Calu3 (cell line): ENCODE data around the gene RNFT2. TPM values are rescaled to one million over a fixed set of nuclear protein-coding genes. Genes with fewer than 3 reads are reported as not detected.
"Not testable (repeated sequence)": the region's sequence is repeated elsewhere in the genome, so short reads cannot be mapped to it uniquely, and the experiment has no call there.

Experiments
- BruUV-seq: library from RNA; stranded (reverse); fragments of 400-500 nt; replicated peaks from 2 replicates; lab custom pipeline; 2021; lab: Mats Ljungman, UMichigan
- CTCF ChIA-PET: fragments of 300-600 bp; sonication (Branson Sonifier 250); formaldehyde crosslinking; loops from one replicate; lab custom pipeline; 2022; ENCODE audit warnings: antibody characterized with exemption; lab: Charles Lee
- DNase-seq: peaks from one replicate; pipeline ENCODE4 v3.0.0; 2022
- H3K27ac Mint-ChIP-seq: one replicate; pipeline ENCODE4 v1.8.0; 2022; ENCODE audit warnings: mixed read lengths; ENCODE audit not compliant: unreplicated experiment
- H3K27me3 Mint-ChIP-seq: one replicate; pipeline ENCODE4 v1.8.0; 2022; ENCODE audit warnings: mixed read lengths; ENCODE audit not compliant: unreplicated experiment
- H3K36me3 Mint-ChIP-seq: one replicate; pipeline ENCODE4 v1.8.0; 2022; ENCODE audit warnings: mild to moderate bottlenecking, moderate library complexity, mixed read lengths; ENCODE audit not compliant: insufficient read depth, unreplicated experiment
- H3K4me1 Mint-ChIP-seq: one replicate; pipeline ENCODE4 v1.8.0; 2022; ENCODE audit warnings: mild to moderate bottlenecking, low read depth, mixed read lengths; ENCODE audit not compliant: unreplicated experiment
- H3K4me3 Mint-ChIP-seq: one replicate; pipeline ENCODE4 v1.8.0; 2022; ENCODE audit warnings: mild to moderate bottlenecking, low read depth, moderate library complexity, mixed read lengths; ENCODE audit not compliant: unreplicated experiment
- H3K9me3 Mint-ChIP-seq: one replicate; pipeline ENCODE4 v1.8.0; 2022; ENCODE audit warnings: low read depth, mixed read lengths; ENCODE audit not compliant: unreplicated experiment
- intact Hi-C: fragments of 100-400 bp; cut with micrococcal nuclease; formaldehyde crosslinking; loops from one replicate; pipeline ENCODE4 v1.10.0; 2022; ENCODE audit not compliant: unreplicated experiment
- total RNA-seq: library from RNA; stranded (reverse); gene quantifications from 2 replicates; pipeline ENCODE4 v1.2.3, GENCODE V29; 2022
- TF ChIP-seq, protein P1 (sequence below): fragments of 200-600 bp; IDR thresholded peaks from one replicate; pipeline ENCODE4 v1.8.0; 2022; ENCODE audit warnings: antibody characterized with exemption; ENCODE audit not compliant: unreplicated experiment

The RNFT2 gene
- total RNA-seq, 1 experiment from 2014 or later, result 32.0 TPM

DNA sequence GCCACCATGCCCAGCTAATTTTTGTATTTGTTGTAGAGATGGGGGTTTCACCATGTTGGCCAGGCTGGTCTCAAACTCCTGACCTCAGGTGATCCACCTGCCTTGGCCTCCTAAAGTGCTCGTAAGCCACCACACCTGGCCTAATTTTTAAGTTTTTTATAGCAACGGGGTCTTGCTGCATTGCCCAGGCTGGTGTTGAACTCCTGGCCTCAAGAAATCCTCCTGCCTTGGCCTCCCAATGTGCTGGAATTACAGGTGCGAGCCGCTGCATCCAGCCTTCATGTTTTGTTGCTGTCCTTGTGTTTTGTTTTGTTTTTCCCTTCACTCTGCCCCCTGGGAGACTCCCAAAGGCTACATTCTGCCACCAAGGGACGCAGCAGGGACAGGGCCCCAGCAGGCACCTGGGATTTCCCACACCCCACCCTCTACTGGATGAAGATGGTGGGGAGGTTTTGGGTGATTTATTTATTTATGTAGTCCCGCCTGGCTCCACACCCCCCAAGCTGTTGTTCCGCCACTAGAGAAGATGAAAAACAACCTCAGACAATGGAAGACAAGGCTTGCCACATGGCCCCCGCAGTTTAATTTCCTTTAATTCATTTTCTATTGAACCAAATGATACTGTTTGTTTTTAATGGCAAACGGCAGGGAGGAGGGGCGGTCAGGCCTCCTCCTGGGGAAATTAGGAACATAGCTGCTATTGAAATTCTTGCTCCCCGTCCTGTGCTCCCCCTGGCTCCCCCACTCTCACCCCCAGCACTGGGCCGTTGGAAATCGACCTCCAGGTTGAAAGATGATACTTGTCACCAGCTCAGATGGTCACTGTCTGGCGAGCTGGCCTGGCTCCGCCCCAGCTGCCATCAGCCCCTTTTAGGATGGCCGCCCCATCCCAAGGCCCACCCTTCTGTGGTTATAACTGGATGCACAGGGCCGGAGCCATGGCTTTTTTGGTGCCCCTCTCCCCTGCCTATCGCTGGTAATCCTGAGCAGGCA is 70.3 kb downstream of the RNFT2 start:
- CTCF ChIA-PET, result no interaction called here
- no peaks in the 10 kb centered on the region for H3K27me3 Mint-ChIP-seq
- peaks cover 6% of the 10 kb centered on the region for H3K4me1 Mint-ChIP-seq
- intact Hi-C loops, result no loop called here
- no peak for DNase-seq
- no peak overlapping the region for H3K4me3 Mint-ChIP-seq
- TF ChIP-seq, protein P1, sequence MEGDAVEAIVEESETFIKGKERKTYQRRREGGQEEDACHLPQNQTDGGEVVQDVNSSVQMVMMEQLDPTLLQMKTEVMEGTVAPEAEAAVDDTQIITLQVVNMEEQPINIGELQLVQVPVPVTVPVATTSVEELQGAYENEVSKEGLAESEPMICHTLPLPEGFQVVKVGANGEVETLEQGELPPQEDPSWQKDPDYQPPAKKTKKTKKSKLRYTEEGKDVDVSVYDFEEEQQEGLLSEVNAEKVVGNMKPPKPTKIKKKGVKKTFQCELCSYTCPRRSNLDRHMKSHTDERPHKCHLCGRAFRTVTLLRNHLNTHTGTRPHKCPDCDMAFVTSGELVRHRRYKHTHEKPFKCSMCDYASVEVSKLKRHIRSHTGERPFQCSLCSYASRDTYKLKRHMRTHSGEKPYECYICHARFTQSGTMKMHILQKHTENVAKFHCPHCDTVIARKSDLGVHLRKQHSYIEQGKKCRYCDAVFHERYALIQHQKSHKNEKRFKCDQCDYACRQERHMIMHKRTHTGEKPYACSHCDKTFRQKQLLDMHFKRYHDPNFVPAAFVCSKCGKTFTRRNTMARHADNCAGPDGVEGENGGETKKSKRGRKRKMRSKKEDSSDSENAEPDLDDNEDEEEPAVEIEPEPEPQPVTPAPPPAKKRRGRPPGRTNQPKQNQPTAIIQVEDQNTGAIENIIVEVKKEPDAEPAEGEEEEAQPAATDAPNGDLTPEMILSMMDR, result no peak
- H3K36me3 Mint-ChIP-seq, result no peaks in the 10 kb centered on the region
- H3K9me3 Mint-ChIP-seq, result no peaks in the 10 kb centered on the region
- no TSS peak for BruUV-seq
- no peak overlapping the region for H3K27ac Mint-ChIP-seq

DNA sequence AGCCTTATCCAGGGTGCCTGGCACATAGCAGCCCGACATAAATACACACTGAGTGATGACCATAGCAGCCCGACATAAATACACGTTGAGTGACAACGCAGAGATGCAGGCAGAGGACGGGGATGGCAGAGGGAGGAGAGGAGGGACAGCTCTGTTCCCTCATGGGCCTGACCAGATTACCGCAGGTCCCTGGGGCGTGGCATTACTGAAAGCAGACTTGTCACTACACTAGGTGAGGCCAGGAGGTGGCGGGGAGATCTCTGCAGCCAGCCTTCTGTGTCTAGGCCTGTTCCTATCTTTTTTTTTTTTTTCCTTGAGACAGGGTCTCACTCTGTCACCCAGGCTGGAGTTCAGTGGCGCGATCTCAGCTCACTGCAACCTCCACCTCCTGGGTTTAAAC is 74.1 kb downstream of the RNFT2 start:
- no peak for DNase-seq
- intact Hi-C loops, result no loop called here
- Mint-ChIP-seq H3K4me3 (no peak overlapping the region), H3K9me3 (no peaks in the 10 kb centered on the region), H3K36me3 (no peaks in the 10 kb centered on the region), H3K4me1 (peaks cover 13% of the 10 kb centered on the region), H3K27me3 (no peaks in the 10 kb centered on the region), H3K27ac (no peak overlapping the region)
- no TSS peak for BruUV-seq
- TF ChIP-seq, protein P1, result no peak
- CTCF ChIA-PET, result no interaction called here

DNA sequence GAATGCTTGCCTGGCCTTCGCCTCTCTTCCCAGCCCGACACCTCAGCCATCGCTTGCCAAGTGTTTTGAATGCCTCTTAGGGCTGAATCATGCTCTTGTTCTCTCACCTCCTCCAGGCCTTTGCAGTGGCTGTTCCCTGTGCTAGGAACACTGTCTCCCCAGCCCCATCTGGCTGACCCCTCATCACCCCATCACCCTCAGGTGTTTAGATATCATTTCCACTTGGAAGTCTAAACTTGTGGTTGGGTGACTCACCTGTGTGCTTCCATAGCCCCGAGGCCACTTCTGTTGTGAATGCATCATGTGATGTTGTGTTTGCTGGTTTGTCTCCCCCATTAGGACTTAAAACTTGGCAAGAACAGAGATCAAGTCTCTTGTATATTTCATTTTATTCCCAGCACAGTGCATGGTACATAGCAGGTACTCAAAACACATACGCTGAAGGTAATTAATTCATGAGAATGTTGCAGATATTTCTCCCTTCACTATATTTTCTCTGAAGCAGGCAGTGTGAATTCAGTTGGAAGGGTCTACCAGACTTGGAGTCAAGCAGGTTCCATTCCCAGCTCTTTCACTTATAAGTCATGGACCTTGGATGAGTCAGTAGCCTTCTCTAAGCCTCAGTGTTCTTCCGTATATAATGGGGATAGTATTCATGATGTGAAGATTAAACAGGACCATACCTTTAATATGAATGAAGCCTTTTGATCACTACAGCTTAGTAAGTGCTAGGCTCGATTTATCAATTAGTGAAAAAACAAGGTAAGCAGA is 75.3 kb downstream of the RNFT2 start:
- H3K27ac Mint-ChIP-seq, result peak overlapping the region; percentile 16
- CTCF ChIA-PET, result no interaction called here
- peak; percentile 41 for DNase-seq

DNA sequence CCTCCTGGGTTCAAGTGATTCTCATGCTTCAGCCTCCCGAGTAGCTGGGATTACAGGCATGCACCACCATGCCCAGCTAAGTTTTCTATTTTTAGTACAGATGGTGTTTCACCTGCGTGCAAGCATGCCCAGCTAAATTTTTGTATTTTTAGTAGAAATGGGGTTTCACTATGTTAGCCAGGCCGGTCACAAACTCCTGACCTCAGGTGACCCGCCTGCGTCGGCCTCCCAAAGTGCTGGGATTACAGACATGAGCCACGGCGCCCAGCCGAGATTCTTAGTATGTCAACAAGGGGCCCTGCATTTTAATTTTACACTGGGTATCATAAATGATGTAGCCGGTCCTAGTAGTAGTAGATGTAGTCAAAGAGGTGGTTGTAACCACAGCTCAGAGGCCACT is 76.7 kb downstream of the RNFT2 start:
- H3K27me3 Mint-ChIP-seq, BruUV-seq, H3K27ac Mint-ChIP-seq, CTCF ChIA-PET, DNase-seq, H3K9me3 Mint-ChIP-seq, H3K4me3 Mint-ChIP-seq: not testable (repeated sequence)
- peaks cover 17% of the 10 kb centered on the region for H3K36me3 Mint-ChIP-seq
- intact Hi-C loops, result loop anchor here (5.0 kb wide), 2 partner anchors 77 to 103 kb away; partner anchors contain the start of genes RNFT2 and SPRING1
- H3K4me1 Mint-ChIP-seq, result peaks cover 13% of the 10 kb centered on the region

More for the DNA sequence above, 75.3 kb downstream of the RNFT2 start:
- no peaks in the 10 kb centered on the region for H3K9me3 Mint-ChIP-seq
- TF ChIP-seq, protein P1, result no peak
- no peaks in the 10 kb centered on the region for H3K27me3 Mint-ChIP-seq
- peaks cover 4% of the 10 kb centered on the region for H3K36me3 Mint-ChIP-seq
- no TSS peak for BruUV-seq
- intact Hi-C loops, result no loop called here
- no peak overlapping the region for H3K4me3 Mint-ChIP-seq
- peaks cover 13% of the 10 kb centered on the region for H3K4me1 Mint-ChIP-seq
